Endothelial cell of umbilical vein (primary cell): Measurements from ENCODE around the gene GLRX5. TPM values are rescaled to one million over a fixed set of nuclear protein-coding genes. Genes with fewer than 3 reads are reported as not detected.

Experiments
- BruUV-seq: library from RNA; stranded (reverse); fragments of 400-500 nt; replicated peaks from 2 replicates; lab custom pipeline; 2021; lab: Mats Ljungman, UMichigan
- CTCF ChIA-PET: fragments of 300-600, 350-600 bp; sonication (Branson Sonifier 250); formaldehyde crosslinking; loops from one replicate; lab custom pipeline; 2021; ENCODE audit warnings: antibody characterized with exemption, inconsistent platforms; lab: Charles Lee
- POLR2A ChIA-PET: fragments of 300-600, 350-600 bp; sonication (Branson Sonifier 250); formaldehyde crosslinking; loops from one replicate; lab custom pipeline; 2021; ENCODE audit warnings: antibody characterized with exemption, inconsistent platforms; lab: Charles Lee
- DNase-seq: peaks from one replicate; pipeline ENCODE4 v3.0.0-alpha.2; 2011; ENCODE audit warnings: low read depth, low spot score
- FAIRE-seq: peaks from 2 replicates; lab custom pipeline; 2011; peaks lifted over from hg19 to GRCh38; lab: Jason Lieb, UNC
- H2AFZ ChIP-seq: 2 replicates; pipeline ENCODE4 v1.6.0; 2012; ENCODE audit warnings: low read depth, low read length, control low read depth, inconsistent platforms
- H3K27ac ChIP-seq: 2 replicates; pipeline ENCODE4 v1.5.1; 2011; ENCODE audit warnings: low read depth, mild to moderate bottlenecking, control low read depth, low read length, moderate library complexity; ENCODE audit not compliant: insufficient read depth
- H3K27me3 ChIP-seq, 2 experiments: 2 replicates each; pipeline versions ENCODE4 v1.6.0 to v1.6.1; 2011; ENCODE audit warnings: low read length in 2 of 2, mixed read lengths in 1 of 2; ENCODE audit not compliant: control insufficient read depth in 2 of 2, insufficient read depth in 2 of 2
- H3K36me3 ChIP-seq, 2 experiments: 2 replicates in 1 of 2; 3 replicates in 1 of 2; pipeline ENCODE4 v1.5.1; 2011; ENCODE audit warnings: low read length in 2 of 2, mild to moderate bottlenecking in 1 of 2, moderate library complexity in 1 of 2; ENCODE audit not compliant: control insufficient read depth in 2 of 2, insufficient read depth in 2 of 2; ENCODE audit errors: extremely low read depth in 1 of 2
- H3K4me1 ChIP-seq: 3 replicates; pipeline ENCODE4 v1.5.1; 2011; ENCODE audit warnings: mild to moderate bottlenecking, low read length; ENCODE audit not compliant: control insufficient read depth, insufficient read depth; ENCODE audit errors: extremely low read depth
- H3K4me2 ChIP-seq: 2 replicates; pipeline ENCODE4 v1.6.1; 2011; ENCODE audit warnings: low read length, control low read depth, mixed read lengths; ENCODE audit not compliant: insufficient read depth
- H3K4me3 ChIP-seq, 3 experiments: fragments of 200-600 bp in 1 of 3; sonication (generic), shearing (Covaris generic) in 1 of 3; replicated peaks in 1 of 3; 2 replicates each; pipeline ENCODE4 v1.5.1; 2011 to 2016; ENCODE audit warnings: control low read depth in 3 of 3, low read length in 3 of 3, mild to moderate bottlenecking in 2 of 3, inconsistent platforms in 1 of 3, low read depth in 1 of 3, moderate library complexity in 1 of 3; ENCODE audit not compliant: insufficient read depth in 1 of 3
- H3K79me2 ChIP-seq: 2 replicates; pipeline ENCODE4 v1.6.0; 2012; ENCODE audit warnings: low read length, inconsistent platforms; ENCODE audit not compliant: control insufficient read depth, insufficient read depth
- H3K9ac ChIP-seq: replicated peaks from 2 replicates; pipeline ENCODE3; 2011; ENCODE audit warnings: low read length, control low read depth; ENCODE audit not compliant: insufficient read depth; ENCODE audit errors: extremely low read depth
- H3K9me1 ChIP-seq: replicated peaks from 3 replicates; pipeline ENCODE4 v1.6.0; 2011; ENCODE audit warnings: mild to moderate bottlenecking, low read length; ENCODE audit not compliant: control insufficient read depth, insufficient read depth; ENCODE audit errors: extremely low read depth
- H3K9me3 ChIP-seq: replicated peaks from 2 replicates; pipeline ENCODE4 v1.5.1; 2012; ENCODE audit warnings: low read length, inconsistent platforms; ENCODE audit not compliant: control insufficient read depth, insufficient read depth
- H4K20me1 ChIP-seq: replicated peaks from 2 replicates; pipeline ENCODE3; 2011; ENCODE audit warnings: mild to moderate bottlenecking, low read length; ENCODE audit not compliant: control insufficient read depth, insufficient read depth; ENCODE audit errors: extremely low read depth
- CTCF ChIP-seq, 2 donors: IDR thresholded peaks; 1 replicate in 1 of 2; 2 replicates in 1 of 2; pipeline ENCODE4 v1.5.1; 2011; ENCODE audit warnings: low read length in 2 of 2, mild to moderate bottlenecking in 2 of 2, moderate library complexity in 2 of 2, control low read depth in 1 of 2, inconsistent platforms in 1 of 2, low read depth in 1 of 2; ENCODE audit not compliant: insufficient read depth in 1 of 2; ENCODE audit errors: extremely low read depth in 1 of 2
- EZH2 ChIP-seq: IDR thresholded peaks from 2 replicates; pipeline ENCODE4 v1.6.1; 2012; ENCODE audit warnings: borderline replicate concordance, low read depth, mild to moderate bottlenecking, moderate library complexity, low read length, inconsistent platforms; ENCODE audit not compliant: severe bottlenecking
- FOS ChIP-seq: IDR thresholded peaks from 2 replicates; pipeline ENCODE4 v1.6.1; 2011; ENCODE audit warnings: mild to moderate bottlenecking, low read length, moderate library complexity, borderline replicate concordance; ENCODE audit not compliant: insufficient read depth
- GATA2 ChIP-seq: IDR thresholded peaks from 2 replicates; pipeline ENCODE4 v1.7.0; 2011; ENCODE audit warnings: low read depth, mild to moderate bottlenecking, moderate library complexity, mixed read lengths, low read length; ENCODE audit not compliant: insufficient read length, insufficient read depth
- JUN ChIP-seq: IDR thresholded peaks from 2 replicates; pipeline ENCODE4 v1.6.1; 2011; ENCODE audit warnings: borderline replicate concordance, low read depth; ENCODE audit not compliant: insufficient read length, insufficient read depth
- MAX ChIP-seq: IDR thresholded peaks from 2 replicates; pipeline ENCODE4 v1.6.1; 2011; ENCODE audit not compliant: insufficient read depth, insufficient read length
- MYC ChIP-seq: IDR thresholded peaks from one replicate; pipeline ENCODE4 v1.6.1; 2011; ENCODE audit warnings: mild to moderate bottlenecking, low read depth, low read length
- POLR2A ChIP-seq: IDR thresholded peaks from 2 replicates; pipeline ENCODE4 v1.6.1; 2012; ENCODE audit warnings: low read depth, mild to moderate bottlenecking, control low read depth, low read length
- POLR2AphosphoS5 ChIP-seq: IDR thresholded peaks from 2 replicates; pipeline ENCODE4 v1.6.1; 2012; ENCODE audit warnings: low read depth, mild to moderate bottlenecking, control low read depth, low read length, moderate library complexity; ENCODE audit not compliant: insufficient read depth
- dilution Hi-C: fragments of 300-500 bp; cut with MboI; formaldehyde crosslinking; loops from one replicate; pipeline ENCODE4 v1.15.0; 2019; ENCODE audit warnings: low sequenced_read_pairs; ENCODE audit not compliant: extremely low pct_ligation_motif_present
- intact Hi-C: fragments of 100-400 bp; cut with micrococcal nuclease; formaldehyde crosslinking; loops from one replicate; pipeline ENCODE4 v1.10.0; 2022
- polyA plus RNA-seq, 4 experiments: library from polyadenylated mRNA; depleted of rRNA in 3 of 4; stranded (reverse) in 3 of 4; unstranded in 1 of 4; fragments of >200 nt; gene quantifications; 2 replicates each; pipeline versions ENCODE4 v1.2.1 to v1.2.3, GENCODE V29; 2011 to 2012; ENCODE audit warnings: missing spikeins in 1 of 4
- total RNA-seq: library from RNA; stranded (reverse); gene quantifications from 2 replicates; pipeline ENCODE4 v1.2.3, GENCODE V29; 2021

The GLRX5 gene
- total and polyA plus RNA-seq, 2 donors (not counting 3 experiments of a cell fraction or from before 2014, with no cell fraction given) = 42.6 to 52.0 TPM

- FAIRE-seq (no peak), DNase-seq (no peak)
- Histone ChIP-seq H3K4me1 (no peaks in the 10 kb centered on the region), H3K9me3 (no peaks in the 10 kb centered on the region), H3K79me2 (no peaks in the 10 kb centered on the region), H3K9ac (no peak overlapping the region), H3K27me3 (no peaks in the 10 kb centered on the region), H3K4me3 (no peak overlapping the region), H3K4me2 (no peak overlapping the region), H3K36me3 (no peaks in the 10 kb centered on the region), H3K27ac (no peak overlapping the region), H3K9me1 (no peaks in the 10 kb centered on the region), H4K20me1 (no peaks in the 10 kb centered on the region), H2AFZ (no peak overlapping the region)
- intact Hi-C loops = no loop called here
- ChIA-PET POLR2A (no interaction called here), CTCF (interaction anchor here (1.1 kb wide), 1 partner anchor 703 kb away, joined by 4 read pairs; no protein-coding TSS in a partner anchor)
- BruUV-seq = no TSS peak
- dilution Hi-C loops = no loop called here
- TF ChIP-seq FOS = no peak
- TF ChIP-seq MYC = no peak
- no peak for TF ChIP-seq MAX
- TF ChIP-seq GATA2 = no peak
- no peak for TF ChIP-seq EZH2
- no peak for TF ChIP-seq POLR2A
- TF ChIP-seq CTCF (IDR thresholded peaks at IDR 0.05; ENCODE audit: extremely low read depth in 1 of 2, insufficient read depth in 1 of 2, low read depth in 1 of 2, low read length in 2 of 2) = no peak
- TF ChIP-seq JUN = no peak
- no peak for TF ChIP-seq POLR2AphosphoS5
Observed at GRCh38 chr14:95573313-95573712, 38.5 kb downstream of the GLRX5 start.
